HG03460 (cell line): Measurements from ENCODE around the gene DAZ3.
"Not testable (repeated sequence)": the region's sequence is repeated elsewhere in the genome, so short reads cannot be mapped to it uniquely, and the experiment has no call there.

Experiments
- ATAC-seq: cut with Tn5 transposase; IDR thresholded peaks from one replicate; pipeline ENCODE4 v1.9.1; 2021; ENCODE audit not compliant: unreplicated experiment

Gene DAZ3

GRCh38 chrY:24813293-24813692, at the start of gene DAZ3:
DAZ3 (minus strand) TSS chrY:24813393; CDS start chrY:24813185, 208 bp downstream.
- ATAC-seq, result not testable (repeated sequence)

- ATAC-seq, result not testable (repeated sequence)
Measured at GRCh38 chrY:24833619-24834018, 20.4 kb upstream of the DAZ3 start, which contains the start of gene DAZ4. DAZ4 (plus strand) TSS chrY:24833919; CDS start chrY:24834127, 208 bp downstream.

- ATAC-seq, result not testable (repeated sequence)
Measured at GRCh38 chrY:24825069-24825468, 11.9 kb upstream of the DAZ3 start.

- not testable (repeated sequence) for ATAC-seq
Measured at GRCh38 chrY:24824184-24824879, 11.1 kb upstream of the DAZ3 start.

- ATAC-seq, result not testable (repeated sequence)
Measured at GRCh38 chrY:24821836-24822235, 8.6 kb upstream of the DAZ3 start.
